ENCODE measurements around the gene SLC25A39. TPM values are rescaled to one million over a fixed set of nuclear protein-coding genes. Genes with fewer than 3 reads are reported as not detected.
"Not testable (repeated sequence)": the region's sequence is repeated elsewhere in the genome, so short reads cannot be mapped to it uniquely, and the experiment has no call there.

SLC25A39 gene
- polyA plus RNA-seq, 10 donors, result 41.1 to 125 (median 66.1) TPM

DNA sequence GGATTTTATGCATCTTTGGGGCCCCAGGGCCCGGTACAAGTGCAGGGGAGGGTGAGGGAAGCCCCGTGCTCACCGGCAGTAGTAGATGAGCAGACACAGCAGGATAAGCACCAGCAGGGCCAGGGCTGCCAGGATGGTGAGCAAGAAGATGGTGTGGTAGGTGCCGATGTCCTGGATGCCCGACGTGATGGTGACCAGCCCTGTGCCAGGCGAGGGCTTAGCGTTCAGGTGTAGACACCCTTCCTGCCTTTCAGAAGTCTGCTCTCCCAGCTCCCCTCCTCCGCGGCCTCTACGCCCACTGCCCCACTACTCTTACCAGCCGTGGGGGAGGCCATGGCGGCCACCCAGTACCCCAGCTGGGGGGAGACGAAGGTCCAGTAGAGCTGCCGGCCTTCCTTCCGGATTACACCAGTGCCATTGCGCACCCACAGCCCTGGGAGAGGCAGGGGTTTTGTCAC is 31.0 kb upstream of the SLC25A39 start:
- DNase-seq, result no peak

GRCh38 chr17:44354582-44355561 is 30.2 kb upstream of the SLC25A39 start:
- DNase-seq, result peak in 1 of 3 donors; percentile 80

DNA sequence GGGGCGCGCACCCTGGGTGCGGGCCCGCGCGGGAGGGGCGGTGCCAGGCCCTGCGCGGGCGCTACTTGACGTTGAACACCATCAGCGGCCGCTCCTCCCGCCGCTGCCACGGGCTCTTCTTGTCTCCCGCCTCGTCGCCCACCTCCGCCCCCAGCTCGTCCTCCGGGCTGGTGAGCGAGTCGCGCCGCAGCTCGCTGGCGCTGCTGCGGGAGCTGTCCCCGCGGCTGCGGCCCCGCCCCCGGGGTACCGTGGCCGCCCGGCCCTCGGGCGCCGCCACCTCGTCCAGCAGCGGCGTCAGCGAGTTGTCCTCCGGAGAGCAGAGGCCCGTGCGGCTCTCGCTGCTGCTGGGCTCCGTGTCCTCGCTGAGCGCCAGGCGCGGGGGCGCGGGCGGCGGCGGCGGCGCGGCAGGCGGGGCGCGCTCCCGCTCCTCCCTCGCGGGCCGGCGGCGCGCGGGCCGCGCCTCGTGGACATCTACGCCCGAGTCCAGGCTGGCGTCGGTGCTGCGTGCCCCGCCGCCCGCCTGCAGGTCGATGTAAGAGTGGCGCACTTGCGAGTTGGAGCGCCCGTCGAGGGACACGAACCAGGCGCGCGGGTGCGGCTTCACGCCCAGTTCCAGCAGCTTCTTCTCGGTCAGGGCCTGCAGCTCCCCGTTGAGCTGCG is 29.2 kb upstream of the SLC25A39 start:
- DNase-seq, result peak in 1 of 3 donors; percentile 77

DNA sequence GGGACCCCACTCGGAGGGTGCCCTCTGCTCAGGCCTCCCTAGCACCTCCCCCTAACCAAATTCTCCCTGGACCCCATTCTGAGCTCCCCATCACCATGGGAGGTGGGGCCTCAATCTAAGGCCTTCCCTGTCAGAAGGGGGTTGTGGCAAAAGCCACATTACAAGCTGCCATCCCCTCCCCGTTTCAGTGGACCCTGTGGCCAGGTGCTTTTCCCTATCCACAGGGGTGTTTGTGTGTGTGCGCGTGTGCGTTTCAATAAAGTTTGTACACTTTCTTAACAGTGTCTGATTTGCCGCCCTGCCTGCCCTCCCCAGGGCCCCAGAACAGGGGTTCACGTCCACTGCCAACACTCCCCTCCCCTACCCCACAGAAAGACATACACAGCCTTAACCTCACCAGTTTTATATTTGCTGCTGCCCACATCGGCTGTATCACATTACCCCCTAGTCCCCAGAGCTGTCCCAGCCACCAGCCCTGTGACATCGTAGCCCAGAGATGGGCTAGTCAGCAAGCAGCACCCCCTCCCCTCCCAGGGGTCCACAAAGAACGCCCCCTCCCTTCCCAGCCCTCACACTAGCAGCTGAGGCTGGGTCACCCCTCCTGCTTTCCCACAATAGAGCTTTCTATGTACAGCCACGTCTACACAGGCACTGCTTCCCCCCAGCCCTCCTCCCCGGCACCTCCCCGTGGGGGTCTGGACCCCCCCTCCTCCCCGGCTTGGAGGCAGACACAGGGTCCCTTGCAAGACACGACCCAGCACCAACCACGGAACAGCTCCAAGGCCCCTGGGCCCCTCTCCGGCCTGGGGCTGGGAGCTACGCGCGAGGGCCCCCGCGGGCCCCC is 28.4 kb upstream of the SLC25A39 start:
- DNase-seq, result peak in 1 of 3 donors; percentile 66

DNA sequence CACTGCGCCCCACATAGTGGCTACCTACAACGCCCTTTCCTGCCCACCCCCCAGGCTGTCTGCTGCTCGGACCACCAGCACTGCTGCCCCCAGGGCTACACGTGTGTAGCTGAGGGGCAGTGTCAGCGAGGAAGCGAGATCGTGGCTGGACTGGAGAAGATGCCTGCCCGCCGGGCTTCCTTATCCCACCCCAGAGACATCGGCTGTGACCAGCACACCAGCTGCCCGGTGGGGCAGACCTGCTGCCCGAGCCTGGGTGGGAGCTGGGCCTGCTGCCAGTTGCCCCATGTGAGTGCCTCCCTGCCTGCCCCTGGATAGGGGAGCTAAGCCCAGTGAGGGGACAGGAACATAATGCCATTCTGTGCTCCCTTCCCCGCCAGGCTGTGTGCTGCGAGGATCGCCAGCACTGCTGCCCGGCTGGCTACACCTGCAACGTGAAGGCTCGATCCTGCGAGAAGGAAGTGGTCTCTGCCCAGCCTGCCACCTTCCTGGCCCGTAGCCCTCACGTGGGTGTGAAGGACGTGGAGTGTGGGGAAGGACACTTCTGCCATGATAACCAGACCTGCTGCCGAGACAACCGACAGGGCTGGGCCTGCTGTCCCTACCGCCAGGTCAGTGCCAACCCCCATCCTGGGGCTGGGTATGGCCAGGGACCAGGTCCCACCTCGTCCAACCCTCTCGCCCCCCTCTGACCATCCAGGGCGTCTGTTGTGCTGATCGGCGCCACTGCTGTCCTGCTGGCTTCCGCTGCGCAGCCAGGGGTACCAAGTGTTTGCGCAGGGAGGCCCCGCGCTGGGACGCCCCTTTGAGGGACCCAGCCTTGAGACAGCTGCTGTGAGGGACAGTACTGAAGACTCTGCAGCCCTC is 27.6 kb upstream of the SLC25A39 start:
- no peak for DNase-seq

DNA sequence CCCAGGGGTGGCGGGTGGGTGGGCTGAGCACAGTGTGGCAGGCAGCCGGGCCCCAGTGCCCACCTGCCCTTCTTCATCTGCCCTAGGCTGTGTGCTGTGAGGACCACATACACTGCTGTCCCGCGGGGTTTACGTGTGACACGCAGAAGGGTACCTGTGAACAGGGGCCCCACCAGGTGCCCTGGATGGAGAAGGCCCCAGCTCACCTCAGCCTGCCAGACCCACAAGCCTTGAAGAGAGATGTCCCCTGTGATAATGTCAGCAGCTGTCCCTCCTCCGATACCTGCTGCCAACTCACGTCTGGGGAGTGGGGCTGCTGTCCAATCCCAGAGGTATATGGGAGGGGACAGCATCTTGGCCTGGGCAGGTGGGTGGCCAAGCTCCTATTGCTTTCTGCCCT is 26.8 kb upstream of the SLC25A39 start:
- DNase-seq, result no peak

DNA sequence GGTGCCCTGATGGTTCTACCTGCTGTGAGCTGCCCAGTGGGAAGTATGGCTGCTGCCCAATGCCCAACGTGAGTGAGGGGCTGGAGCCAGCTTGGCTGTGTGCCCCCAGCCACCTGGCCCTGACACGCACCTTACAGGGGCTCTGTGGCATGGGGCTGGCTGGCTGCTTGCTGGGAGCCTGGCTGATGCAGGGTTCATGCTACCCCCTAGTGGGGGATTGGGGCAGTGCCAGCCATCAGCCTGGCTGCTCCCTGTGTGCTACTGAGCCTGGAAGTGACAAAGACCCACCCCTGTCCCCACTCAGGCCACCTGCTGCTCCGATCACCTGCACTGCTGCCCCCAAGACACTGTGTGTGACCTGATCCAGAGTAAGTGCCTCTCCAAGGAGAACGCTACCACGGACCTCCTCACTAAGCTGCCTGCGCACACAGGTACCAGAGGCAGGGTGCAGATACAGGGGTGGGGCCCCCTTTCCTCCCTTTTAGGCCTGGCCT is 26.2 kb upstream of the SLC25A39 start:
- peak in 1 of 3 donors; percentile 68 for DNase-seq

DNA sequence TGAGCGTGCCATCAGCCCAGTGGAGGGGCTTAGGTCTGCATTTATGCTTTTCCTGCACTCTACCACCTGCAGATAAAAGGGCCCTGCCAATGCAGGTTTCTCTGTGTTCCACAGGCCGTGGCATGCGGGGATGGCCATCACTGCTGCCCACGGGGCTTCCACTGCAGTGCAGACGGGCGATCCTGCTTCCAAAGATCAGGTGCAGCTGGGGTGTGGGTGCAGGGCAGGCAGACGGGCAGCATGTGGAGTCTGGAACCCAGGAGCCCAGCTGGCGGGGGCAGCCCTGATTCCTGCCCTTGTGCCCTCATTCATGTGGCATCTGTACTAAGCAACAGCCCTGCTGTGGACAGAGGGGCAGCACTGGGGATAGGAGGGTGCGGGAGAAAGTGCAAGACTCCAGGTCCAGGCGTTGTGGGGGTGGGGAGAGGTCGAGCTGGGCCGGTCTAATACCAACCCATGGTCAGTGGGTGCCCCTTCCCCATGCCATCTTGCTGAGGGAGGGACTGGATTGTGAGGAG is 25.0 kb upstream of the SLC25A39 start:
- DNase-seq, result no peak

DNA sequence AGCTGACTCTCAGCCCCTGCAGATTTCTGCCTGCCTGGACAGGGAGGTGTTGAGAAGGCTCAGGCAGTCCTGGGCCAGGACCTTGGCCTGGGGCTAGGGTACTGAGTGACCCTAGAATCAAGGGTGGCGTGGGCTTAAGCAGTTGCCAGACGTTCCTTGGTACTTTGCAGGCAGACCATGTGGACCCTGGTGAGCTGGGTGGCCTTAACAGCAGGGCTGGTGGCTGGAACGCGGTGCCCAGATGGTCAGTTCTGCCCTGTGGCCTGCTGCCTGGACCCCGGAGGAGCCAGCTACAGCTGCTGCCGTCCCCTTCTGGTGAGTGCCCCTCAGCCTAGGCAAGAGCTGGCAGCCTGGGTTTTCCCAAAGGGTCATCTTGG is 24.4 kb upstream of the SLC25A39 start:
- DNase-seq, result no peak

- no peak for DNase-seq
These were observed 23.8 kb upstream of the SLC25A39 start for GRCh38 chr17:44348234-44348987.

GRCh38 chr17:44347206-44348055 is 22.8 kb upstream of the SLC25A39 start:
- DNase-seq, result not testable (repeated sequence)

DNA sequence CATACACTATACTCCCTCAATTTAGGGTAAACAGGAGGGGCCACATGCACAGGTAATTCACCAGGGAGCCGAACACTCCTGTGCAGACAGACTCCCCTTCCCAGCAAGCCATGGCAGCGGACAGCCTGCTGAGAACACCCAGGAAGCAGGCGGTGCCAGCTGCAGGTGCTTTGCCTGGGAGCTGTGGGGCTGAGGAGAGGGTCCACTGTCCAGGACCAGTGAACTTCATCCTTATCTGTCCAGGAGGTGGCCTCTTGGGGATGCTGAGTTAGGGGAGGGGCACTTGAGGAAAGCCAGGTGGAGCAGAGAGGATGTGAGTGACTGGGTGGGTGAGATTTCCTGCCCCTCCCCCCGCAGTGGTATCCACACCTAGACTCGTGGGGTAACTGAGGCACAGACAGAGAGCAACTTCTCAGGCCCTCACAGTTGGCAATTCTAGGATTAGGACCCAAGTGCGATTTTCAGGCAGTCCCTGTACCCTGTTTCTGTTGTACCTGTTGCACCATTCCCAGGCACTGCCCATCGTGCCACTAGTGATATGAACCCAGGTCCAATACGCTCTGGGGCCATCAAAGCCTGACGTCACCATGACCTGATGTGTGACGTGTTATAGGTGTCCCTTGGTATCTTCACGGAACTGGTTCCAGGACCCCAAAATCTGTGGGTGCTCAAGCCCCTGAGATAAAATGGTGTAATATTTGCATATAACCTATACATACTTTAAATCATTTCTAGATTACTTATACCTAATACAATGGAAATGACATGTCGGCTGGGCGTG is 21.6 kb upstream of the SLC25A39 start:
- no peak for DNase-seq

DNA sequence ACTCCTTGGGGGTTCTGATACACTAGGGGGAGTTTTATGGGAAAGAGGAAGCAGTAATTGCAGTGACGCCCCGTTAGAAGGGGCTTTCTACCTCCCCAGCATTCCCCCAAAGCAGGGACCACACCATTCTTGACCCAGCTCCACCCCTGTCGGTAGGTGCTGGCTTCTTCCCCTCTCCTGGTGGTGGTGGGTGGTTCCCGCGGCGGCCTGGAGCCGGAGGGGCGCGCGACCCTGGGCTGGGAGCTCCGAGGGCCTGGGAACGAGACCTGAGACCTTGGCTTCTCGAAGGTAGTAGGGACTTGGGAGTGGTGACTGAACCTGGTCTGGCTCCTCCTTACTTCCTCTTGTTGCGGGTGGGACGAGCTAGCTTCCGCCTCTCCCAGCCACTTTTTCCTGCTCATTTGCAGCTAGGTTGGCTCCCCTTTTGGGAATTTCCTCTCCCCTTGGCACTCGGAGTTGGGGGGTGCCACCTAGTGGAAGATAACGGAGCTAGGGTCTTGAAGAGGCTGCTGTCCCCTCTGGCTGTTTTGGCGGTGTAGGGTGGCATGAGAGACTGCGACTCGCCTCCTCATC is 20.9 kb upstream of the SLC25A39 start:
- DNase-seq, result peak; percentile 49 to 70 (median 57)

DNA sequence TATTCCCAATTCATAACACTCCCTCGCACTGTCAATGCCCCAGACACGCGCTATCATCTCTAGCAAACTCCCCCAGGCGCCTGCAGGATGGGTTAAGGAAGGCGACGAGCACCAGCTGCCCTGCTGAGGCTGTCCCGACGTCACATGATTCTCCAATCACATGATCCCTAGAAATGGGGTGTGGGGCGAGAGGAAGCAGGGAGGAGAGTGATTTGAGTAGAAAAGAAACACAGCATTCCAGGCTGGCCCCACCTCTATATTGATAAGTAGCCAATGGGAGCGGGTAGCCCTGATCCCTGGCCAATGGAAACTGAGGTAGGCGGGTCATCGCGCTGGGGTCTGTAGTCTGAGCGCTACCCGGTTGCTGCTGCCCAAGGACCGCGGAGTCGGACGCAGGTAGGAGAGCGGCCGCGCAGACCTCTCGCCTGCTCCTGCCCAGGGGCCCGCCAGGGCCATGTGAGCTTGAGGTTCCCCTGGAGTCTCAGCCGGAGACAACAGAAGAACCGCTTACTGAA is 20.4 kb upstream of the SLC25A39 start, which contains the start of gene GRN:
TSS of gene GRN (plus strand) at position 364 of the 515 bp plus-strand sequence. CDS start 3,863 bp downstream, outside the sequence.
- DNase-seq, result peak; percentile 98 to 99 (median 99)

DNA sequence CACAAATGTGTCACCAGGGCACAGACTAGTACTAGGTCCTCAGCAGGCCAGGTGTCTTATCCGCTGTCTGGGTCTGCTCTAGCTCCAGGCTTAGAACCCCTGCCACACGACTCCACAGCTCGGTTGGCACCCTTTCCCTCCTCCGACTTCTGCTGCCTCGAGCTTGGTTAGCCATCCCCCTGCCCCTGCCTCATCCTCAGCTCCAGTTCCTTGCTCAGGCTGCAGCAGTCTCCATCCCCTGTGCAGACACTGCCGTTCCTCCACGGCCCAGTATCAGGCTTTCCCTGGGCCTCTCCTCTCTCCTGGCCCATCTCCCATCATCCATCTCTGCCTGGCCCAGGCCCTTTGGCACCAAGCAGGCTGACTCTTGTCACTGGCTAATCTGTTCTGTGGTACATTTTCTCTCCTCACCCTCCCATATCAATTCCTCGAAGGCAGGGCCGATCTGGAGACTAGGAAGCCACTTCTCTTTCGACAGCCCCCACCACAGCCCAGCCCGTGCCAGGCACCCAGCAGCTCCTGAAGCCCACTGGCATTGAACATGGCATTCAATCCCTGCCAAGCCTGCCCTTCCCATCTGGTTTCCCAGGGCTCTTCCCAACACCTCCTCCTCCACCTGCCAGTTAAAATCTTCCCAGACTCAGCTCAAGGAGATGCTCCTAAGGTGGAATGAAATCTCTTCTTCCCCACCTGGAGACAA is 19.0 kb upstream of the SLC25A39 start:
- no peak for DNase-seq

GRCh38 chr17:44340553-44340952 is 15.9 kb upstream of the SLC25A39 start:
- DNase-seq, result not testable (repeated sequence)

All from muscle of back (tissue), 11 donors.